ENCODE measurements around the gene PNMA8B.

DNA sequence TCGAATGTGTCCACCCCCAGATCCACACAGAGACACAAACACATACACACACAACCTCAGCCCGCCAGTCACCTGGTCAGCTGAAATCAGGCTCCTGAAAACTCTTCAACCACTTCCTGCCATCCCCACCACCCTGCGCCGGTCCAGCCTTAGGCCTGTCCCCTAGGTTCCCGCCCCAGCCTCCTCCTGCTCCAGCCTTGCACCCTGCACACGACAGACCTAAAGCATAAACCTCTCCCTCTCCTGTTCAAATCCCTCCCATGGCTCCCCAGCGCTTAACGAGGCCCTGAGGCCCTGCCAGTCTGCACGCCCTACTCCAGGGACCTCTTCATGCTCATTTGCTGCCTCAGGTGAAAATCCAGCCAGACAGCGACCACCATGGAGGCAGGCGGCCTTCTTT lies 7.1 kb downstream of the PNMA8B start:
- TF ChIP-seq, protein P1, sequence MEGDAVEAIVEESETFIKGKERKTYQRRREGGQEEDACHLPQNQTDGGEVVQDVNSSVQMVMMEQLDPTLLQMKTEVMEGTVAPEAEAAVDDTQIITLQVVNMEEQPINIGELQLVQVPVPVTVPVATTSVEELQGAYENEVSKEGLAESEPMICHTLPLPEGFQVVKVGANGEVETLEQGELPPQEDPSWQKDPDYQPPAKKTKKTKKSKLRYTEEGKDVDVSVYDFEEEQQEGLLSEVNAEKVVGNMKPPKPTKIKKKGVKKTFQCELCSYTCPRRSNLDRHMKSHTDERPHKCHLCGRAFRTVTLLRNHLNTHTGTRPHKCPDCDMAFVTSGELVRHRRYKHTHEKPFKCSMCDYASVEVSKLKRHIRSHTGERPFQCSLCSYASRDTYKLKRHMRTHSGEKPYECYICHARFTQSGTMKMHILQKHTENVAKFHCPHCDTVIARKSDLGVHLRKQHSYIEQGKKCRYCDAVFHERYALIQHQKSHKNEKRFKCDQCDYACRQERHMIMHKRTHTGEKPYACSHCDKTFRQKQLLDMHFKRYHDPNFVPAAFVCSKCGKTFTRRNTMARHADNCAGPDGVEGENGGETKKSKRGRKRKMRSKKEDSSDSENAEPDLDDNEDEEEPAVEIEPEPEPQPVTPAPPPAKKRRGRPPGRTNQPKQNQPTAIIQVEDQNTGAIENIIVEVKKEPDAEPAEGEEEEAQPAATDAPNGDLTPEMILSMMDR (IDR thresholded peaks at IDR 0.05) = no peak
- no peak for TF ChIP-seq POLR2A (IDR thresholded peaks at IDR 0.05)
